Neural progenitor cell (in vitro differentiated cells): Measurements from ENCODE around the gene IQCF6.

Experiments used
- CTCF ChIP-seq: fragments of 200-600 bp; sonication (generic); IDR thresholded peaks from 2 replicates; pipeline ENCODE4 v1.5.1; 2017; ENCODE audit warnings: antibody characterized with exemption, mild to moderate bottlenecking
- EZH2phosphoT487 ChIP-seq: fragments of 200-600 bp; sonication (generic); IDR thresholded peaks from 2 replicates; pipeline ENCODE4 v1.6.1; 2017; ENCODE audit warnings: antibody characterized with exemption

- TF ChIP-seq CTCF (no peak), EZH2phosphoT487 (no peak)
Observed at GRCh38 chr3:51815614-51816013, 36.6 kb upstream of the IQCF6 start.
